KOPT-K1 (cell line): Measurements from ENCODE around the gene CDC42SE2.
A peak's percentile ranks its signal among the peaks of the same experiment; 100 is the strongest.
"Not testable (repeated sequence)": the region's sequence is repeated elsewhere in the genome, so short reads cannot be mapped to it uniquely, and the experiment has no call there.

Source experiments
- H3K27ac ChIP-seq: fragments of 200-600 bp; sonication (generic); 2 replicates; pipeline ENCODE4 v1.5.1; 2016; ENCODE audit warnings: antibody characterized with exemption, mild to moderate bottlenecking, low read depth, low read length; ENCODE audit not compliant: poor library complexity, severe bottlenecking
- H3K36me3 ChIP-seq: fragments of 200-600 bp; sonication (generic); 2 replicates; pipeline ENCODE4 v1.5.1; 2017; ENCODE audit warnings: antibody characterized with exemption, mild to moderate bottlenecking, low read length, moderate library complexity; ENCODE audit not compliant: insufficient read depth
- H3K9me3 ChIP-seq: fragments of 200-600 bp; sonication (generic); 2 replicates; pipeline ENCODE4 v1.5.1; 2017; ENCODE audit warnings: antibody characterized with exemption, low read length, mild to moderate bottlenecking; ENCODE audit not compliant: insufficient read depth, poor library complexity, severe bottlenecking

CDC42SE2 gene

DNA sequence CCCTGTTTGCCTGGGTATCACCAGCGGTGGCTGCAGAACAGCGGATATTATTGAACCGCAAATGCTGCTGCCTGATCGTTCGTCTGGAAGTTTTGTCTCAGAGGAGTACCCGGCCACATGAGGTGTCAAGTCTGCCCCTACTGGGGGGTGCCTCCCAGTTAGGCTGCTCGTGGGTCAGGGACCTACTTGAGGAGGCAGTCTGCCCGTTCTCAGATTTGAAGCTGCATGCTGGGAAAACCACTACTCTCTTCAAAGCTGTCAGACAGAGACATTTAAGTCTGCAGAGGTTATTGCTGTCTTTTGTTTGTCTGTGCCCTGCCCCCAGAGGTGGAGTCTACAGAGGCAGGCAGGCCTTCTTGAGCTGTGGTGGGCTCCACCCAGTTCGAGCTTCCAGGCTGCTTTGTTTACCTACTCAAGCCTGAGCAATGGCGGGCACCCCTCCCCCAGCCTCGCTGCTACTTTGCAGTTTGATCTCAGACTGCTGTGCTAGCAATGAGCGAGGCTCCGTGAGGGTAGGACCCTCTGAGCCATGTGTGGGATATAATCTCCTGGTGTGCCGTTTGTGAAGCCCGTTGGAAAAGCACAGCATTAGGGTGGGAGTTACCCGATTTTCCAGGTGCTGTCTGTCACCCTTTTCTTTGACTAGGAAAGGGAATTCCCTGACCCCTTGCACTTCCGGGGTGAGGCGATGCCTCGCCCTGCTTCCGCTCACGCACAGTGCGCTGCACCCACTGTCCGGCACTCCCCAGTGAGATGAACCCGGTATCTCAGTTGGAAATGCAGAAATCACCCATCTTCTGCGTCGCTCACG, 73.6 kb downstream of the CDC42SE2 start:
- H3K36me3 ChIP-seq, result peaks cover 39% of the 10 kb centered on the region
- H3K9me3 ChIP-seq, result peaks cover 50% of the 10 kb centered on the region
- H3K27ac ChIP-seq, result not testable (repeated sequence)

DNA sequence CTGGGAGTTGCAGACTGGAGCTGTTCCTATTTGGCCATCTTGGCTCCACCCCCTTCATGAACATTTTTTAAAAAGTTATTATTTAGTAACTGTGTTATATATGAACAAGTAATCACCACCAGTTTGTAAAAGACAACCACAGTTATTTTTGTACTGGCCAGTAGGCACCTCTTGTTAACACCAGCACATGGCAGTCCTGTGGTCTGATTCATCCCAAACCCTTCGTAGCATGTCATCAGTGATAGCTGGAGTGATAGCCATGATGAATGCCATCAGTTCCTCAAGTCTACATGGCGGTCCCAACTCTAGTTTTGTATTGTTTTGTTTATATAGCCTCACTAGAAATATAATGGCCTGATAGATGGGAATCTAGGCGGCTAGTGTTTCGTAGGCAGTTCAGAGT, 74.2 kb downstream of the CDC42SE2 start:
- peaks cover 44% of the 10 kb centered on the region for H3K36me3 ChIP-seq

DNA sequence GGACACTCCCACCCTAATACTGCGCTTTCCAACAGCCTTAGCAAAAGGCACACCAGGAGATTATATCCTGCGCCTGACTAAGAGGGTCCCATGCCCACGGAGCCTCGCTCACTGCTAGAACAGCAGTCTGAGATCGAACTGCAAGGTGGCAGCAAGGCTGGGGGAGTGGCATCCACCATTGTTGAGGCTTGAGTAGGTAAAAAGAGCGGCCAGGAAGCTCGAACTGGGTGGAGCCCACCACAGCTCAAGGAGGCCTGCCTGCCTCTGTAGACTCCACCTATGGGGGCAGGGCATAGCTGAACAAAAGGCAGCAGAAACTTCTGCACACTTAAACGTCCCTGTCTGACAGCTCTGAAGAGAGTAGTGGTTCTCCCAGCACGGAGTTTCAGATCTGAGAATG, 80.4 kb downstream of the CDC42SE2 start:
- H3K27ac ChIP-seq, result not testable (repeated sequence)
- Histone ChIP-seq H3K9me3 (peaks cover 31% of the 10 kb centered on the region), H3K36me3 (peaks cover 43% of the 10 kb centered on the region)

More for the DNA sequence above, 74.2 kb downstream of the CDC42SE2 start:
- H3K27ac ChIP-seq, result no peak overlapping the region
- H3K9me3 ChIP-seq, result peaks cover 49% of the 10 kb centered on the region

DNA sequence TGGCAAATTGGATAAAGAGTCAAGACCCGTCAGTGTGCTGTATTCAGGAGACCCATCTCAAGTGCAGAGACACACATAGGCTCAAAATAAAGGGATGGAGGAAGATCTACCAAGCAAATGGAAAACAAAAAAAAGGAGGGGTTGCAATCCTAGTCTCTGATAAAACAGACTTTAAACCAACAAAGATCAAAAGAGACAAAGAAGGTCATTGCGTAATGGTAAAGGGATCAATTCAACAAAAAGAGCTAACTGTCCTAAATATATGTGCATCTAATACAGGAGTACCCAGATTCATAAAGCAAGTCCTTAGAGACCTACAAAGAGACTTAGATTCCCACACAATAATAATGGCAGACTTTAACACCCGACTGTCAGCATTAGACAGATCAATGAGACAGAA, 82.4 kb downstream of the CDC42SE2 start:
- H3K27ac ChIP-seq, result not testable (repeated sequence)
- Histone ChIP-seq H3K36me3 (peaks cover 35% of the 10 kb centered on the region), H3K9me3 (peaks cover 23% of the 10 kb centered on the region)

DNA sequence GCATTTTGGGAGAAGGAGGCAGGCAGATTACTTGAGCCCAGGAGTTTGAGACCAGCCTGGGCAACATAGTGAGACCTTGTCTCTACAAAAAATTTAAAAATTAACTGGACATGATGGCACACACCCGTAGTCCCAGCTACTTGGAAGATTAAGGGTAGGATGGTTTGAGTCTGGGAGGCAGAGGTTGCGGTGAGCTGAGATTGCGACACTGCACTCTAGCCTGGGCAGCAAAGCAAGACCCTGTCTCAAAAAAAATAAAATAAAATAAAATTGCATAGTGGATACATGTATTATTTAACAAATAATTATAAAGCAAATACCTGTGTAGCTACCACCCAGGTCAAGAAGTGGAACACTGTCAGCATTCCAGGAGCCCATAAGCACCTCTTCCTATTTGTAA, 90.1 kb downstream of the CDC42SE2 start:
- no peaks in the 10 kb centered on the region for H3K9me3 ChIP-seq
- H3K36me3 ChIP-seq, result peaks cover 23% of the 10 kb centered on the region
- H3K27ac ChIP-seq, result no peak overlapping the region

DNA sequence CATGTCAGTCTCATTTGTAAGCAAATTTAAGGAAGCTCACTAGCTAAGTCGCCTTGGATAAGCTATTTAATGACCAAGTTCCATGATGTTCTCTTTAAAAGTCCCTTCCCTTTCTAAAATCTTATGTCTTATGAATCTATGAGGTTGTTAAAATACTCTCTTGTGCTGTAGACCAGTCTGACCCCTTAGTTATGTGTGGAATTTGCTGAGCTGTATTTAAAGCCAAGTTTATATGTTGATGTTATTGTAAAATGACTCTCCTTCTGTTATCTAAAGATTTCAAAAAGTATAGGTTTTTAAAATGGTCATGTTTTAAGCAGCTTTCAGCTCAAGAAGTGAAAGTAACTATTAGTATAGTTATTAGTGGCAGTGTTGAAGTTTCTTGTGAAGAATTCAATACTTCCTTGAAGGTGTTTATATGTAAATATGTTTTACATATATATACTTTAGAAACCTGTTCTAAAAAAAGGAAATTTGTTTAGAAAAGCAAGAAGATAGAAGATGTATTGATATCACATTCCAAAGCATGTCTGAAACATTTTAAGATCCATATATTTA, 92.2 kb downstream of the CDC42SE2 start:
- peaks cover 39% of the 10 kb centered on the region for H3K36me3 ChIP-seq
- H3K27ac ChIP-seq, result no peak overlapping the region

DNA sequence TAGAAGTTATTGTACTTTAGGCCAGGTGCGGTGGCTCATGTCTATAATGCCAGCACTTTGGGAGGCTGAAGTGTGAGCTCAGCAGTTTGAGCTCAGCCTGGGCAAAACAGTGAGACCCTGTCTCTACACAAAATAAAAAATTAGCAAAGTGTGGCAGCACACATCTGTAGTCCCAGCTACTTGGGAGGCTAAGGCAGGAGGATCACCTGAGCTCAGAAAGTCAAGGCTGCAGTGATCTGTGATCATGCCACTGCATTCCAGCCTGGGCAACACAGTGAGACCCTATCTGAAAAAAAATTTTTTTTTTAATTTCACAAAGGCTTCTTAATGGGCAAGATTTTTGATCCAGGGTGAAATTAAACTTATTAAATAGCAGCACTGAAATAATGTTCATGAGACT, 92.8 kb downstream of the CDC42SE2 start:
- Histone ChIP-seq H3K9me3 (no peaks in the 10 kb centered on the region), H3K27ac (no peak overlapping the region), H3K36me3 (peaks cover 41% of the 10 kb centered on the region)

More for the DNA sequence above, 92.2 kb downstream of the CDC42SE2 start:
- H3K9me3 ChIP-seq, result no peaks in the 10 kb centered on the region

DNA sequence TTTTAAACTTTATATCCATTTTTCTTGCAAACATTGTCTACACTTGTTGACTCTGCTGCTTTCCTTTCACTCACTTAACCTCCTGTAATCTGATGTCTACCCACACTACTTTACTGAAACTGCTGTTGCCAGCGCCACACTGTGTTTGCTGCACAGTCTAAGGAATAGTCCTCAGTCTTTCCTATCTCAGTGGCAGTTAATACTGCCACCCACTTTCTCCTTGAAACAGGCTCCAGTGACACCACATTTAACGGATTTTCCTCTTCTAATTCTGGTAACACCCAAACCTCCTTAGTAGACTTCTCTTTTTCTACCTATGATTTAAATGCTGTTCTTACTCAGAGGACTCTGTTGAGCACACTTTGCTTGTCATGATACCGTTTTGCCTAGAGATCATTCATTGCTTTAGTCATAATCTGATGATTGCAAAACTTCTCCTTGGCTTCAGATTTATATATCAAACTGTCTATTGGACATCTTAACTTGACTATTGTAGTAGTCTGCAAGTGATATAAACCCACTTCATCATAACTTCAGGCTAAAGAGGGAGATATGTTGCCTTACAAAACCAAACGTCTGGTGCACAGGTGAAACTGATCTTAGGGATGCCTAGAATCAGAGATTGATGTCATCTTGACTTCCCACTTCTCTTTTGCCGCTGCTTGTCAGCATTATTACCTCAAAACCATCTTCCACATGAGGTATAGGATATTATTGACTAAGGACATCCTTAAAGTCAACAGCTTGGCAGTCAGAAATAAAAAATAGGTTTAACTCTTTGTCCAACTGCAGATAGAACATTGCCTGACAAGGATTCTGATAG, 94.1 kb downstream of the CDC42SE2 start:
- H3K27ac ChIP-seq, result no peak overlapping the region
- peaks cover 41% of the 10 kb centered on the region for H3K36me3 ChIP-seq
- no peaks in the 10 kb centered on the region for H3K9me3 ChIP-seq

DNA sequence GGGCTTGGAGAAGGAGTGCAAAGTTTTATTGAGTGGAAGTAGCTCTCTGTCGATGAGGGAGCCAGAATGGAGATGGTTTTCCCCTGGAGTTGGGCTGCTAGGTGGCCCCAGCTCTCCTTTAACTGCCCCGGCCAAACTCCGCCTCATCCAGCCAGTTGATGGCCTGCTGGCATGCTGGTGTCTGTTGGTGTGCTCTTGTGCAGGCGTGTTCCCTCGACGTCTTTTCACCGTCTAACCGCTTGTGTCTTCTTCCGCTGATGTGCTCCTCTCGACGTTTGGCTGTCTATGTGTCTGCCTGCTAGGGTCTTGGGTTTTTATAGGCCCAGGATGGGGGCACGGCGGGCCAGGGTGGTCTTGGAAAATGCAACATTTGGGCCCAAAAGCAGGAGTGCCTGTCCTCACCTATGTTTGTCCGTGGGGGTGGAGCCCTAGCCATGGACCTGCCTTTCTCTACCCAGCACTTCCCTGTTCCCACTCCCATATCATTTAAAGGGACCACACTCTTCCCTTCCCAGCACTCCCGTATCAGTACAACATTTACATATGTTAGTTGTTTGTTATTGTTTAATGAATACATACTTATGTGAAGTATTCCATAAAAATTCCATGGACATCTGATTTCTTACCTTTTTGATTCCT, 97.9 kb downstream of the CDC42SE2 start:
- no peak overlapping the region for H3K27ac ChIP-seq
- peaks cover 57% of the 10 kb centered on the region for H3K36me3 ChIP-seq

DNA sequence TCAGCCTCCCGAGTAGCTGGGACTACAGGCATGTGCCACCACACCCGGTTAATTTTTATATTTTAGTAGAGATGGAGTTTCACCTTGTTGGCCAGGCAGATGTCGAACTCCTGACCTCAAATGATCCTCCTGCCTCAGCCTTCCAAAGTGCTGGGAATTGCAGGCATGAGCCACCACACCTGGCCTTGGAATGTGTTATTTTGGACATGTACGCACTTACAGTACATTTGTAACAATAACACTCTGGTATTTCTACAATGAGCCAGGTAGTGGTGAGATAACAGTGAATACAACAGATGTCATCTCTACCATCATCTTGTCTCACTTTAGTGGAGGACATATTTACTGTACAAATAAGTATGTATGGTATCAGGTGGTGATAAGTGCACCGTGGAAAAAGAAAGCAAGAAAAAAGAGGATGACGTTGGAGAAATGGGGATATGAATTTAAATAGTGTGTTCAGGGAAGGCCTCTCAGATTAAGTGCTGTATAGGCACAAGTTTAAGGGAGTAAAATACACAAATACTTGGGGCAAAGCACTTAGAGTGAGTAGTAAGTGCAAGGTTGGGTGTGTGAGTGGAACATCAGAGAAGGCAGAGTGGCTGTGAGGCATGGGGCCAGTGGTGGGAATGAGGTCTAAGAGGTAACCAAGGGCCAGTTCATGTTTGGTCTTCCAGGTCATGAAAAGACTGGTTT, 100.1 kb downstream of the CDC42SE2 start:
- peak overlapping the region; percentile 19 for H3K27ac ChIP-seq
- H3K9me3 ChIP-seq, result peaks cover 10% of the 10 kb centered on the region
- peaks cover 63% of the 10 kb centered on the region for H3K36me3 ChIP-seq

More for the DNA sequence above, 97.9 kb downstream of the CDC42SE2 start:
- H3K9me3 ChIP-seq, result no peaks in the 10 kb centered on the region

DNA sequence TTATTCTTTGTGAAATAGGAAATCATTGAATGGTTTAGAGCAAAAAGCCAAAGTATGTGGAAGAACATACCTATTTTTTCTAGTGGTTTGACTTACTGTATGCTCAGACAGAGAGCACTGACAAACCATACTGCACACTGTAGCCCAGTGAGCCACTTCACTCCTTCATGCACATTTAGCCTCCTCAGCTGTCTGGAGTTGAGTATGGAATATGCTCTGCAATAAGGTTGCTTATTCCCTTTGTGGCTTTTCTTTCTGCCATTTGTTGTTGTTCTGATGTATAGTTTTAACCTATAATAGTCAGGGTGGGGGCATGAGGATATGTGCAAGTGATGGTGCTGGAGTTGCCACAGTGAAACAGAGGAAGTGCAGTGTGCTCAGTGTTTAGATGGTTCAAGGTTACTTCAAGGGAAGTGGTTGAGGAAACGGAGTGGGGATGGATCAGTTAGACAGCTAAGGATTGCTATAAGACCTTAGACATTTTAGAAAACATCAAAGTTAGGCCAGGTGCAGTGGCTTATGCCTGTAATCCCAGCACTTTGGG, 100.7 kb downstream of the CDC42SE2 start:
- Histone ChIP-seq H3K36me3 (peaks cover 64% of the 10 kb centered on the region), H3K27ac (peak overlapping the region; percentile 19)

DNA sequence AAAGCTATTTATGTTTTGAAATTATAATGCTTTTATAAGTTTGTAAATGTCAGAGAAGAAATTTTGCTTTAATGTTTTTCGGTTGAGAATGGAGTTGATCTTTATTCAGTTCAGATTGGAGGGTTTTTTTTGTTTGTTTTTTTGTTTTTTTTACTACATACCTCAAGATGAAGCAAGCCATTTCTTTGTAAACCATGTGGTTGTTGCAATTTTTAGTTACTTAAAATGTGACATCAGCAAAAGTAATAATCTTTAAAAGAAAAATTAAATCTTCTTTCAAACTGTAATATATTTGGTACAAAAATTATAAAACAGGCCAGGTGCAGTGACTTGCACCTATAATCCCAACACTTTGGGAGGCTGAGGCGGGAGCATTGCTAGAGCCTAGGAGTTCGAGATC, 102.6 kb downstream of the CDC42SE2 start:
- Histone ChIP-seq H3K36me3 (peaks cover 51% of the 10 kb centered on the region), H3K27ac (no peak overlapping the region), H3K9me3 (peaks cover 10% of the 10 kb centered on the region)

More for the DNA sequence above, 100.7 kb downstream of the CDC42SE2 start:
- peaks cover 10% of the 10 kb centered on the region for H3K9me3 ChIP-seq

DNA sequence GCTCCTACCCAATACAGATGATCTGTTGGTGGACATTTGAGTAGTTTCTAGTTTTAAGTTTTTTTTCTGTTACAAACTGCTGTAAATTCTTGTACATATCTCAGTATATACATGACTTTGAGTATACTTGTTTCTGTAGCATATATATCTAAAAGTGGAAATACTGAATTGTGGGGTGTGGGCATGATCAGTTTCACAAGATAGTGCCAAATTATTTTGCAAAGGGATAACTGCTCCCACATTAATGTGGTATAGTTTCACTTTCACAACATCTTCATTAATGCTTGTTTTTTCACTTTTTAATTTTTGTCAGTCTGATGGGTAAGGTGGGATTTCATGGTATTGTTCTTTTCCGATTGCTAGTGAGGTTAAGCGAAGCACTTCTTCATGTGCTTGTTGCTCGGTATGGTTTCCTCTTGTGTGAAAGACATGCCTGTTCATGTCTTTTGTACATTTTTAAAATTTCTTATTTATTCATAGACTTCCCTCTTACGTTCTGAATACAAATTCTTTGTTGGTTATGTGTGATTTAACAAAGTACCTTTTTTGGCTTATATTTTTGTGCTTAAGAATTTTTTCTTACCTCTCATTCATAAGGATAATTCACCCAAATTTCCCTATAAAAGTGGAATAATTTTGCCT, 103.5 kb downstream of the CDC42SE2 start:
- peaks cover 42% of the 10 kb centered on the region for H3K36me3 ChIP-seq
- peaks cover 10% of the 10 kb centered on the region for H3K9me3 ChIP-seq
- no peak overlapping the region for H3K27ac ChIP-seq

DNA sequence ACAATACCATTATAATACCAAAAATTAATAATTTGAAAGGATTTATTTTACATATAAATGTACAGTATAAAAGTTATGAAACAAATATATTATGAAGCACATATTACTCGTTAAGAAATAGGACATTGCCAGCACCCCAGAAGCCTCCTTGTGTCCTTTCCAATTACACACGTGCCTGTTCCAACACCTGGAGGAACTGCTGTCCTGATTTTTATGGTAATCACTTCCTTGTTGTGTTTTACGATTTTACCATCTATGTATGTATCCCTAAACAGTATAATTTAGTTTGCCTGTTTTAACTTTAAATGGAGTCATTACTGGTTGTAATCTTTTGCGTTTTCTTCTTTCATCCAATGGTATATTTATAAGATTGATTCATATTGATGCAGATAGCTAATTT, 105.0 kb downstream of the CDC42SE2 start:
- Histone ChIP-seq H3K9me3 (peaks cover 10% of the 10 kb centered on the region), H3K27ac (no peak overlapping the region), H3K36me3 (peaks cover 36% of the 10 kb centered on the region)
